Measurements from ENCODE around the gene KIAA1671. TPM values are rescaled to one million over a fixed set of nuclear protein-coding genes. Genes with fewer than 3 reads are reported as not detected.

Gene KIAA1671
- total and polyA plus RNA-seq, 2 of the 13 experiments (the other 11 are each of a cell fraction or from before 2014, with no cell fraction given): 13.5 to 13.6 TPM

GRCh38 chr22:24951942-24952836, at the start of gene KIAA1671 (continued):
- TF ChIP-seq HMGXB4 (CRISPR knock-in tag; IDR thresholded peaks at IDR 0.05; ENCODE audit: borderline replicate concordance in 1 of 2, low read depth in 1 of 2) (peak in 1 of 2 experiments; percentile 91; a peak in 3 of 4 replicates), ZNF777 (CRISPR knock-in tag; IDR thresholded peaks at IDR 0.05) (no peak), NFE2L2 (IDR thresholded peaks at IDR 0.05; ENCODE audit: low read length) (no peak), MEIS1 (CRISPR knock-in tag; IDR thresholded peaks at IDR 0.05; ENCODE audit: borderline replicate concordance) (peak; percentile 46; the same call in 1 of the 2 replicates), ZIK1 (CRISPR knock-in tag; IDR thresholded peaks at IDR 0.05; ENCODE audit: borderline replicate concordance, low read depth) (peak; percentile 60; the same call in 1 of the 2 replicates), PRPF4 (IDR thresholded peaks at IDR 0.05; ENCODE audit: low read depth, low read length, poor library complexity, severe bottlenecking) (no peak), HES4 (CRISPR knock-in tag; IDR thresholded peaks at IDR 0.05; ENCODE audit: borderline replicate concordance) (no peak), AHR (CRISPR knock-in tag; IDR thresholded peaks at IDR 0.05) (no peak), TMF1 (CRISPR knock-in tag; IDR thresholded peaks at IDR 0.05; ENCODE audit: low read depth) (peak; percentile 87), NKX3-1 (CRISPR knock-in tag; IDR thresholded peaks at IDR 0.05) (no peak), ARID2 (CRISPR knock-in tag; IDR thresholded peaks at IDR 0.05; ENCODE audit: borderline replicate concordance) (no peak), FIP1L1 (IDR thresholded peaks at IDR 0.05; ENCODE audit: borderline replicate concordance, insufficient read depth, low read depth, low read length) (no peak), NONO (IDR thresholded peaks at IDR 0.05) (no peak), NONO (CRISPR knock-in tag; conservative IDR thresholded peaks at IDR 0.05) (peak; percentile 73; the same call in 1 of the 2 replicates), MAF1 (CRISPR knock-in tag; IDR thresholded peaks at IDR 0.05; ENCODE audit: borderline replicate concordance) (no peak), FOSL1 (CRISPR knock-in tag; IDR thresholded peaks at IDR 0.05; ENCODE audit: borderline replicate concordance) (no peak), GFI1 (CRISPR knock-in tag; IDR thresholded peaks at IDR 0.05; ENCODE audit: borderline replicate concordance) (peak; percentile 53; the same call in 1 of the 2 replicates), ZNF7 (CRISPR knock-in tag; IDR thresholded peaks at IDR 0.05) (no peak), KDM6A (CRISPR knock-in tag; IDR thresholded peaks at IDR 0.05; ENCODE audit: low read depth) (no peak), ZNF180 (CRISPR knock-in tag; IDR thresholded peaks at IDR 0.05; ENCODE audit: borderline replicate concordance, low read depth) (no peak), ZNF546 (CRISPR knock-in tag; conservative IDR thresholded peaks at IDR 0.05) (peak; percentile 72; the same call in 1 of the 2 replicates), HMG20A (CRISPR knock-in tag; IDR thresholded peaks at IDR 0.05; ENCODE audit: borderline replicate concordance) (no peak; the same call in 1 of the 2 replicates), FOXP4 (CRISPR knock-in tag; IDR thresholded peaks at IDR 0.05) (no peak; the same call in 1 of the 2 replicates), ZFP36L2 (CRISPR knock-in tag; IDR thresholded peaks at IDR 0.05) (no peak)
- TF ChIP-seq, protein P1, sequence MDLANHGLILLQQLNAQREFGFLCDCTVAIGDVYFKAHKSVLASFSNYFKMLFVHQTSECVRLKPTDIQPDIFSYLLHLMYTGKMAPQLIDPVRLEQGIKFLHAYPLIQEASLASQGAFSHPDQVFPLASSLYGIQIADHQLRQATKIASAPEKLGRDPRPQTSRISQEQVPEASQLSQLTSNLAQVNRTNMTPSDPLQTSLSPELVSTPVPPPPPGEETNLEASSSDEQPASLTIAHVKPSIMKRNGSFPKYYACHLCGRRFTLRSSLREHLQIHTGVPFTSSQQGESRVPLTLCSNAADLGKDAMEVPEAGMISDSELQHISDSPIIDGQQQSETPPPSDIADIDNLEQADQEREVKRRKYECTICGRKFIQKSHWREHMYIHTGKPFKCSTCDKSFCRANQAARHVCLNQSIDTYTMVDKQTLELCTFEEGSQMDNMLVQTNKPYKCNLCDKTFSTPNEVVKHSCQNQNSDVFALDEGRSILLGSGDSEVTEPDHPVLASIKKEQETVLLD (CRISPR knock-in tag; IDR thresholded peaks at IDR 0.05; ENCODE audit: low read depth): peak; percentile 51
